ENCODE data around the gene RBM15B. TPM values are rescaled to one million over a fixed set of nuclear protein-coding genes. Genes with fewer than 3 reads are reported as not detected.
"Not testable (repeated sequence)": the region's sequence is repeated elsewhere in the genome, so short reads cannot be mapped to it uniquely, and the experiment has no call there.

The RBM15B gene
- total RNA-seq, 1 experiment from 2014 or later: 14.9 TPM

- DNase-seq (ENCODE audit: low read depth): no peak
These were observed 11.8 kb upstream of the RBM15B start for GRCh38 chr3:51379301-51379700.

GRCh38 chr3:51379746-51380455 lies 11.2 kb upstream of the RBM15B start:
- DNase-seq (ENCODE audit: low read depth): no peak

- DNase-seq (ENCODE audit: low read depth): no peak
These were observed 10.3 kb upstream of the RBM15B start for GRCh38 chr3:51380601-51381332.

- no peak for DNase-seq (ENCODE audit: low read depth)
These were observed 9.8 kb upstream of the RBM15B start for GRCh38 chr3:51381333-51381705.

- no peak for DNase-seq (ENCODE audit: low read depth)
These were observed 8.9 kb upstream of the RBM15B start for GRCh38 chr3:51382076-51382745.

GRCh38 chr3:51382947-51383578 lies 8.0 kb upstream of the RBM15B start:
- no peak for DNase-seq (ENCODE audit: low read depth)

- DNase-seq (ENCODE audit: low read depth): peak; percentile 26
These were observed 6.9 kb upstream of the RBM15B start for GRCh38 chr3:51384055-51384725.

GRCh38 chr3:51384726-51385473 lies 6.2 kb upstream of the RBM15B start, which contains the start of gene MANF:
Gene MANF (plus strand): TSS chr3:51385291. CDS start chr3:51385343, 52 bp downstream.
- DNase-seq (ENCODE audit: low read depth): peak; percentile 98

GRCh38 chr3:51385621-51386091 lies 5.4 kb upstream of the RBM15B start:
- DNase-seq (ENCODE audit: low read depth): no peak

GRCh38 chr3:51386159-51386851 lies 4.8 kb upstream of the RBM15B start:
- DNase-seq (ENCODE audit: low read depth): peak; percentile 13

- DNase-seq (ENCODE audit: low read depth): no peak
These were observed 4.2 kb upstream of the RBM15B start for GRCh38 chr3:51386852-51387229.

- not testable (repeated sequence) for DNase-seq (ENCODE audit: low read depth)
These were observed 3.8 kb upstream of the RBM15B start for GRCh38 chr3:51387281-51387680.

GRCh38 chr3:51388286-51389029 lies 2.6 kb upstream of the RBM15B start:
- peak; percentile 21 for DNase-seq (ENCODE audit: low read depth)

- peak; percentile 53 for DNase-seq (ENCODE audit: low read depth)
These were observed 1.5 kb upstream of the RBM15B start for GRCh38 chr3:51389423-51390183.

- DNase-seq (ENCODE audit: low read depth): no peak
These were observed 625 bp upstream of the RBM15B start for GRCh38 chr3:51390246-51391074.

GRCh38 chr3:51391566-51392354 lies 675 bp downstream of the RBM15B start:
- DNase-seq (ENCODE audit: low read depth): peak; percentile 46
